Brain microvascular endothelial cell (primary cell): ENCODE measurements around the gene PKHD1.

Experiments used
- DNase-seq: peaks from one replicate; pipeline ENCODE4 v3.0.0-alpha.2; 2020
- H3K27ac ChIP-seq: fragments of 250-450 bp; sonication (Bioruptor Pico); 2 replicates; pipeline ENCODE4 v1.5.1; 2020; ENCODE audit warnings: mild to moderate bottlenecking, moderate library complexity
- H3K27me3 ChIP-seq: fragments of 250-450 bp; sonication (Bioruptor Pico); replicated peaks from 2 replicates; pipeline ENCODE4 v1.5.1; 2020; ENCODE audit warnings: mild to moderate bottlenecking
- H3K36me3 ChIP-seq: fragments of 250-450 bp; sonication (Bioruptor Pico); replicated peaks from 2 replicates; pipeline ENCODE4 v1.5.1; 2020; ENCODE audit warnings: mild to moderate bottlenecking
- H3K4me3 ChIP-seq: 2 replicates; pipeline ENCODE4 v1.5.1; 2011; ENCODE audit warnings: low read depth, mild to moderate bottlenecking, control low read depth, low read length, moderate library complexity
- in situ Hi-C: cut with HindIII; loops from 2 replicates; pipeline ENCODE4 v1.10.0; 2017; ENCODE audit warnings: low sequenced_read_pairs, low pct_ligation_motif_present
- TF ChIP-seq, protein P1 (sequence below): IDR thresholded peaks from 2 replicates; pipeline ENCODE4 v1.5.1; 2011; ENCODE audit warnings: low read depth, mild to moderate bottlenecking, moderate library complexity, low read length, control low read depth, inconsistent platforms; ENCODE audit errors: missing control alignments

PKHD1 gene

DNA sequence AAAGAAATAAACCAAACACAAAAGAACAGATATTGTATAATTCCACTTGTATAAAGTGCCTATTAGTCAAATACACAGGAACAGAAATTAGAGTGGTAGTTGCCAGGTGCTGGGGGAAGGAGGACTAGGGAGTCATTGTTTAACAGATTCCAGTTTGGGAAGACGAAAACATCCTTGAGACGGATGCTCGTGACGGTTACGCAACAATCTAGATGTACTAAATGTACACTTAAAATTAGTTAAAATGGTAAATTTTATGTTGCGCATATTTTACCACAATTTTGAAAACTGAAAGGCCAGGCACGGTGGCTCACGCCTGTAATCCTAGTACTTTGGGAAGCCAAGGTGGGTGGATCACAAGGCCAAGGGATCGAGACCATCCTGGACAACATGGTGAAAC lies 111.0 kb downstream of the PKHD1 start:
- Histone ChIP-seq H3K27ac (no peak overlapping the region), H3K36me3 (no peaks in the 10 kb centered on the region), H3K27me3 (no peaks in the 10 kb centered on the region), H3K4me3 (no peak overlapping the region)
- TF ChIP-seq, protein P1, sequence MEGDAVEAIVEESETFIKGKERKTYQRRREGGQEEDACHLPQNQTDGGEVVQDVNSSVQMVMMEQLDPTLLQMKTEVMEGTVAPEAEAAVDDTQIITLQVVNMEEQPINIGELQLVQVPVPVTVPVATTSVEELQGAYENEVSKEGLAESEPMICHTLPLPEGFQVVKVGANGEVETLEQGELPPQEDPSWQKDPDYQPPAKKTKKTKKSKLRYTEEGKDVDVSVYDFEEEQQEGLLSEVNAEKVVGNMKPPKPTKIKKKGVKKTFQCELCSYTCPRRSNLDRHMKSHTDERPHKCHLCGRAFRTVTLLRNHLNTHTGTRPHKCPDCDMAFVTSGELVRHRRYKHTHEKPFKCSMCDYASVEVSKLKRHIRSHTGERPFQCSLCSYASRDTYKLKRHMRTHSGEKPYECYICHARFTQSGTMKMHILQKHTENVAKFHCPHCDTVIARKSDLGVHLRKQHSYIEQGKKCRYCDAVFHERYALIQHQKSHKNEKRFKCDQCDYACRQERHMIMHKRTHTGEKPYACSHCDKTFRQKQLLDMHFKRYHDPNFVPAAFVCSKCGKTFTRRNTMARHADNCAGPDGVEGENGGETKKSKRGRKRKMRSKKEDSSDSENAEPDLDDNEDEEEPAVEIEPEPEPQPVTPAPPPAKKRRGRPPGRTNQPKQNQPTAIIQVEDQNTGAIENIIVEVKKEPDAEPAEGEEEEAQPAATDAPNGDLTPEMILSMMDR, result no peak
- DNase-seq, result no peak
- in situ Hi-C loops, result no loop called here

DNA sequence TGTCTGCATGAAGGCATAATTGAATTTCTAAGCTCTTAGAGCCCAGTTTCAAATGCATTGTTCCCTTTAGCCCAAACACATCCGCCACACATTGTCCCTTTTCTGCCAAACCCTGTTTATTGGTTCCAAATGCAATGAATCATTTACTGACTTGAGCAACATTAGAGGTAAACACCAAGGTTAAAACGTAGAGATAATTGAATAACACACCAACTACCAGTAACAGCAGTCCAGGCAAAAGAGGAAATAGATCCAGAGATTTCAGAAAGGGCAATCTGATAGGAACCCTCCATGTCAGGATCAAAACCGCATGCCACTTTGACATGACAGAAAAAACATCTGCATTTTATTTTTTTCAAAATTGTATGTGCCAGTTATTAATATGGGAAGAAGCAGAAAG lies 114.8 kb downstream of the PKHD1 start:
- no peak for DNase-seq
- TF ChIP-seq, protein P1, result no peak
- in situ Hi-C loops, result no loop called here
- H3K27me3 ChIP-seq, result no peaks in the 10 kb centered on the region
- no peak overlapping the region for H3K4me3 ChIP-seq
- H3K27ac ChIP-seq, result no peak overlapping the region
- H3K36me3 ChIP-seq, result no peaks in the 10 kb centered on the region

DNA sequence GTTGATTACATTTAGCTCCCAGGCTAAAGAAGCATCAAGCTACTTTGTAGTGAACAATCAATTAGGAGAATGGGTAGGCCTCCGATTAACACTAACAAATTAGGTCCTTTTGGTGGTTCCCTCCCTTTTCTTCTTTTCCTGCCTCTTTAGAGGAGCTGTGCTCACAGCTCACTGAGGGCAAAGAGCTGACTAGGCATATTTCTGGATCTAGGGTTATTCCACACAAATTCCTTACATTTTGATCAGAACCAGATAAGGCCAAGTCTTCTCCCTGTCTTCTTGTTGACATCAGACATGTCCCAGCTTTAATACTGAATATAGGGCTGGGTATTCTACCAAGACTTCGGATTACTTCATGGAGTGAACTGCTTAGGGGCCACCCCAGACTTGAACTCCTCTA lies 119.1 kb downstream of the PKHD1 start:
- DNase-seq, result no peak
- no peak overlapping the region for H3K27ac ChIP-seq
- H3K27me3 ChIP-seq, result no peaks in the 10 kb centered on the region
- TF ChIP-seq, protein P1, result no peak
- in situ Hi-C loops, result no loop called here
- H3K36me3 ChIP-seq, result no peaks in the 10 kb centered on the region
- H3K4me3 ChIP-seq, result no peak overlapping the region

- no peak for DNase-seq
- in situ Hi-C loops, result no loop called here
- H3K27ac ChIP-seq, result no peak overlapping the region
- H3K36me3 ChIP-seq, result no peaks in the 10 kb centered on the region
- TF ChIP-seq, protein P1, result no peak
- no peak overlapping the region for H3K4me3 ChIP-seq
- H3K27me3 ChIP-seq, result no peaks in the 10 kb centered on the region
Measured at GRCh38 chr6:51965222-51965801, 122.1 kb downstream of the PKHD1 start.

DNA sequence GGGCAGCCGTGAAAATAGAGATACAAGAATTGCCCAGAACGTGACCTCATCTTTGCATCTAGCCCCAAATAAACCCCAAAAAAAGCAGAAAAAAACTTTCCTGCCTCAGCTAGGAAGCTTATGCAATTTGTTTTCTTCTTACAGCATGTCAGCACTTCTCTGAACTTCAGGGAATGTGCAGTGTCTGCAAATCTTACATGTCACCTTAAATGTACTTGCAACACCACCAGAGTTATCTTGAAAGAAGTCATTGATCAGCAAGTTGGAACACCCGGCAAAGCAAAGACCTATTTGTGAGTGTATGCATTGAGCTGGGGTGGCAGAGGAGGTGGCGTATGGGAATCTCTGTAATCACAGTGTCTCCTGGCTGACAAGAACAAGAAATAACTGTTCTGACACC lies 123.4 kb downstream of the PKHD1 start:
- Histone ChIP-seq H3K36me3 (no peaks in the 10 kb centered on the region), H3K4me3 (no peak overlapping the region), H3K27me3 (no peaks in the 10 kb centered on the region), H3K27ac (no peak overlapping the region)
- in situ Hi-C loops, result no loop called here
- DNase-seq, result no peak
- TF ChIP-seq, protein P1, result no peak

DNA sequence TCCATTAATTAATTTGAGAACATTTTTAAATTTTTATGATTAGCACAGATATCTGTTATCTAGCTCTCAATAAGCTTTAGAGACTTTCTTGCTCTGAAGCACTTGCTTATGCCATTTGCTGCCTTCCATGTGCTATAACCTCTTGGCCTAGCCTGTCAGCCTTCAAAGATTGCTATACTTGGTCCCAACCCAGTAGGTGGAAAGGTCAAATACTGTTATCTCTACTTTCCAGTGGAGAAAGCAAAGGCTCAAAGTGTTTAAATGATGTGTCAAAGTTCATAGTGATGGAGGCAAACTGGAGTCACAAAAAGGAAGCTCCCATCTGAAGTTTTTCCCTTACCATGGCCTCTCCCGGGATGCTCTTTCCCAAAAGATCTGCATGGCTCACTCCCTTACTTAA lies 125.1 kb downstream of the PKHD1 start:
- Histone ChIP-seq H3K4me3 (no peak overlapping the region), H3K27me3 (no peaks in the 10 kb centered on the region), H3K27ac (no peak overlapping the region), H3K36me3 (no peaks in the 10 kb centered on the region)
- in situ Hi-C loops, result no loop called here
- TF ChIP-seq, protein P1, result no peak
- no peak for DNase-seq
